LNCAP (cell line): ENCODE data around the gene MGLL.

Experiments
- CTCF ChIP-seq: fragments of 450-650 bp; IDR thresholded peaks from 2 replicates; pipeline ENCODE4 v1.5.1; 2017; ENCODE audit warnings: mild to moderate bottlenecking

MGLL gene

GRCh38 chr3:127769284-127770081, 52.8 kb downstream of the MGLL start:
- no peak for TF ChIP-seq CTCF

- TF ChIP-seq CTCF = no peak
Measured at GRCh38 chr3:127768346-127769008, 53.8 kb downstream of the MGLL start.

DNA sequence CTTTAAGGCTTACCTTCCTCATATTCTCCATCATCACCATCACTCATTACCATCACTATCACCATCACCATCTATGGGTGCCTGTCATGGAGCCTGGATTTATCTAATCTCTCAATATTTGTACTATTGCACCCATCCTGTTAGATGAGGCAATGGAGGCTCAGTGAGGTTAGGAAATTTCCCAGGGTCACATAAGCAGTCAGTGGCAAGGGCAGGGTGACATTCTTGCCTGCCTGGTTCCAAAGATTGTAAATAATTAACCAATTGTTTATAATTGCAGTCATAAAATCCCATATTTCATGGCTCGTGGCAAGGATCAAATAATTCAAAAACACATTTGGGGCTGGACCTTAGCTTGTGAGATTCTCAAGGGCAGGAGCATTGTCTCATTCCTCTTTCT, 55.2 kb downstream of the MGLL start:
- TF ChIP-seq CTCF = no peak

GRCh38 chr3:127765735-127766134, 56.6 kb downstream of the MGLL start:
- no peak for TF ChIP-seq CTCF

DNA sequence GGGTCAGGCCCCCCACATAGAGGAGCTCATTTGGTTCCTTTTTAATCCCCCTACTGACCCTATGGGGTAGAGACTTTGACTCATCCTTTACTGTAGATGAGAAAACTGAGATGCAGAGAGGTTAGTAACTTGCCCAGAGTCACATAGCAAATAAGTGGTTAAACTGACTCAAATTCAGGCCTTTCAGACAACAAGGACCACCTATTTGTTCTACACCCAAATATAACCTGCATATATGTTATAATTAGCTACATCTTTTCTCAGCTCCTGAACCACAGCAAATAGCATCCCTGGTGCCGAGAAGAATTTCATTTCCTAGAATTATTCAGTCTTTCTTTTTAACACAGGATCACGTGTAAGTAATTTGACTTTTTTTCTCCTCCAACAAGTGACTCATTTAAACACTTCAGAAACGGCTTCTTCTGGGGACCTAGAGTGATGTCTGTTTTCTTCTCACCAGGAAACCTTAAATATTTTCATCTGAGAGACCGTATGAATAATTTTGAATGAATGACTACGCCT, 57.4 kb downstream of the MGLL start:
- no peak for TF ChIP-seq CTCF

GRCh38 chr3:127764301-127764700, 58.0 kb downstream of the MGLL start:
- TF ChIP-seq CTCF = no peak

DNA sequence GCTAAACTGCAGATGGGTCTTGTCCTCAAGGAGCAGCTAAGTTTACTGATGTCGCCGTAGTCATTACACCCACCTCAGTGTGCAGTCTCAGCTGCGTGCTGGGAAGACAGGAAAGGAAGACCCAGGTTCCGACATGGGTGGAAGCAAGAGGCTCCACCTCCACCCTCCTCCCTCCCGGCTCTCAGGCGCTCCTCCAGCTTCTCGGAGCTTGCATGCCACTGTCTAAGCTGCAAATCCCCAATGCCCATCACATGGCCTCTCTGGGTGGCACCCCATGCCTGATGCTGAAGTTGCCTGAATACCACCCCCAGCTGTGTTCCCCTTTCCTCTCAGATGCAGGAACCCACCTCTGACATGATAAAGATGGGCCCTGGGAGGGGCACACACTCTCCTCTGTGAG, 58.5 kb downstream of the MGLL start:
- TF ChIP-seq CTCF = no peak
